Measurements from ENCODE around the gene CRADD.

DNA sequence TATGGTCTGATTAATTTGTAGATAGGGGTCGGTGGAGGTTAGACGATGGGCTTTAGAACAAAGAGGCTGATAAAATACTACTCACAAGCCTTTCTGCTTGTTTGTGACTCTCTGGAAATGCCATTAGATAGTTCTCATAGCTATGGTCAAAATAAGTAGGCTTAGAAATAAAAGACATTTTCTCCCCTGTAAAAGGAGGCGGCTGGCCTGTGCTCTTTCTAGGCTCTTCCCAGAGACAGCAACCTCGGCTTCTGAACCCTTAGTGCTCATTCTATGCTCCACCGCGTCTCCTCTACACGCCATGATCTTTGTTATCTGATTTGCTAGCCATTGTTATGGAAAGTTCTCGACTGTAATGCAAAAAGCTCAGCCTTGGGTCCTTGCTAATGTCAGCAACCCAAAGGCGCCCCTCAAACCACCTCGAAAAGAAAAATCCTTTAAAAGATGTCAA lies 64.5 kb downstream of the CRADD start:
- TF ChIP-seq, protein P1, sequence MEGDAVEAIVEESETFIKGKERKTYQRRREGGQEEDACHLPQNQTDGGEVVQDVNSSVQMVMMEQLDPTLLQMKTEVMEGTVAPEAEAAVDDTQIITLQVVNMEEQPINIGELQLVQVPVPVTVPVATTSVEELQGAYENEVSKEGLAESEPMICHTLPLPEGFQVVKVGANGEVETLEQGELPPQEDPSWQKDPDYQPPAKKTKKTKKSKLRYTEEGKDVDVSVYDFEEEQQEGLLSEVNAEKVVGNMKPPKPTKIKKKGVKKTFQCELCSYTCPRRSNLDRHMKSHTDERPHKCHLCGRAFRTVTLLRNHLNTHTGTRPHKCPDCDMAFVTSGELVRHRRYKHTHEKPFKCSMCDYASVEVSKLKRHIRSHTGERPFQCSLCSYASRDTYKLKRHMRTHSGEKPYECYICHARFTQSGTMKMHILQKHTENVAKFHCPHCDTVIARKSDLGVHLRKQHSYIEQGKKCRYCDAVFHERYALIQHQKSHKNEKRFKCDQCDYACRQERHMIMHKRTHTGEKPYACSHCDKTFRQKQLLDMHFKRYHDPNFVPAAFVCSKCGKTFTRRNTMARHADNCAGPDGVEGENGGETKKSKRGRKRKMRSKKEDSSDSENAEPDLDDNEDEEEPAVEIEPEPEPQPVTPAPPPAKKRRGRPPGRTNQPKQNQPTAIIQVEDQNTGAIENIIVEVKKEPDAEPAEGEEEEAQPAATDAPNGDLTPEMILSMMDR (conservative IDR thresholded peaks at IDR 0.05; ENCODE audit: low read depth, low read length), result no peak
- TF ChIP-seq CEBPB (IDR thresholded peaks at IDR 0.05; ENCODE audit: low read depth, low read length), result no peak
- no peak for TF ChIP-seq POLR2A (IDR thresholded peaks at IDR 0.05; ENCODE audit: low read depth, low read length)

Data from IMR-90 (cell line).